DND-41 (cell line): ENCODE measurements around the gene SIRPG.

Experiments
- CTCF ChIP-seq: IDR thresholded peaks from 2 replicates; pipeline ENCODE4 v1.5.1; 2012; ENCODE audit warnings: borderline replicate concordance, low read length, moderate library complexity, mild to moderate bottlenecking; ENCODE audit not compliant: poor library complexity, severe bottlenecking; ENCODE audit errors: extremely low read depth
- EZH2 ChIP-seq: IDR thresholded peaks from 3 replicates; pipeline ENCODE4 v1.6.1; 2012; ENCODE audit warnings: borderline replicate concordance, low read depth, mild to moderate bottlenecking, moderate library complexity, low read length, inconsistent platforms; ENCODE audit not compliant: severe bottlenecking

- TF ChIP-seq CTCF = no peak
- TF ChIP-seq EZH2 = no peak
Measured at GRCh38 chr20:1629321-1629720, 28.3 kb downstream of the SIRPG start.
